ENCODE results near the gene RUBCNL. TPM values are rescaled to one million over a fixed set of nuclear protein-coding genes. Genes with fewer than 3 reads are reported as not detected.
A peak's percentile ranks its signal among the peaks of the same experiment; 100 is the strongest.

Gene RUBCNL
- polyA plus RNA-seq, 1 of the 3 experiments (the other 2 are of a cell fraction): 0.07 TPM

DNA sequence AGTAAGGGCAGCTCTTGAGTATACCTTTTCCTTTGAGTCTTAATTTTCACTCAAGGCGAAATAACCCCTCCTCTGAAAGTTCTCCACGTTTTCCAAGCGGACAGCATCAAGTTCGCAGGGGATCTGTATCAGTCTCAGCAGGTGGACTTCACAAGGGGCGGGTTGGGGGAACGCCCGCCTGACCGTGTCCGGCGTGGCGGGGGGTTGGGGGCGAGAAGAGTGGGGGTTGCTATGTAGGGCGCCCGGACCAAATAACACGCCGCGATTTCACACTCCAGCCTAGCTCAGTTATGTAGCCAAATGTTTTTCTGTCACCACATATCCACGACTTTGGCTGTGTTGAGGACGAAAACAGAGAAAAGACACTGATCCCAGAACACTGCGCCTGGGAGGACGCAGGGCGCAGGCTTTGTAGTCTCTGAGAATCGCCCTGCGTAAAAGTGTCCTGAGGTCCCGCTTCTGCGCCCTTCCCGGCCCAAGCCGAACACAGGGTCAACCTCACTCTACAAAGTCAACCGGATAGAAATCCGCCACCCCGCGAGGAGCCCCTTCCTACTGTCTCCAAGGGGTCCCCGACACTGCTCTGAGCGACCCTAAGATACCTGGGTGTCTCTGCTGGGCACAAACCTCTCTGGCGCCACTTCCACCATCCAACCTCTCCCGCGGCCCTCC lies 524 bp downstream of the RUBCNL start:
- H3K9me2 ChIP-seq: no peaks in the 10 kb centered on the region
- peak overlapping the region; percentile 43 to 60 for H3K4me3 ChIP-seq (ENCODE audit: low read depth in 2 of 2, low read length in 1 of 2)
- CTCF ChIA-PET: no interaction called here
- no peaks in the 10 kb centered on the region for H3F3A ChIP-seq (replicated peaks; ENCODE audit: insufficient read depth)
- H3K9me3 ChIP-seq: no peaks in the 10 kb centered on the region
- no peak overlapping the region for H3K27ac ChIP-seq (ENCODE audit: low read depth in 2 of 2, low read length in 1 of 2)
- DNase-seq: peak; percentile 33
- no peaks in the 10 kb centered on the region for H3K79me2 ChIP-seq (ENCODE audit: insufficient read depth)
- H2AFZ ChIP-seq (ENCODE audit: low read depth): peak overlapping the region; percentile 75; the same call in 1 of the 2 replicates
- H3K36me3 ChIP-seq (replicated peaks in 1 of 2; ENCODE audit: control insufficient read depth in 1 of 2, insufficient read depth in 2 of 2, low read length in 1 of 2): no peaks in the 10 kb centered on the region
- no peaks in the 10 kb centered on the region for H4K20me1 ChIP-seq (ENCODE audit: insufficient read depth)
- peaks cover 12% of the 10 kb centered on the region; the same call in 1 of the 2 replicates for H3K27me3 ChIP-seq (ENCODE audit: insufficient read depth)
- H3K9ac ChIP-seq: no peak overlapping the region
- H3K4me2 ChIP-seq: peak overlapping the region; percentile 80
- peaks cover 5 to 8% of the 10 kb centered on the region in 2 experiments; a peak in 2 of 4 replicates for H3K4me1 ChIP-seq (ENCODE audit: control insufficient read depth in 1 of 2, insufficient read depth in 2 of 2, low read depth in 1 of 2, low read length in 1 of 2)
- POLR2A ChIA-PET: no interaction called here
- WGBS (ENCODE audit: low lambda C conversion rate): 15% methylated on average over 28 of the region's 37 CpGs
- no peak for TF ChIP-seq RXRA (IDR thresholded peaks at IDR 0.05; ENCODE audit: borderline replicate concordance, low read depth)

DNA sequence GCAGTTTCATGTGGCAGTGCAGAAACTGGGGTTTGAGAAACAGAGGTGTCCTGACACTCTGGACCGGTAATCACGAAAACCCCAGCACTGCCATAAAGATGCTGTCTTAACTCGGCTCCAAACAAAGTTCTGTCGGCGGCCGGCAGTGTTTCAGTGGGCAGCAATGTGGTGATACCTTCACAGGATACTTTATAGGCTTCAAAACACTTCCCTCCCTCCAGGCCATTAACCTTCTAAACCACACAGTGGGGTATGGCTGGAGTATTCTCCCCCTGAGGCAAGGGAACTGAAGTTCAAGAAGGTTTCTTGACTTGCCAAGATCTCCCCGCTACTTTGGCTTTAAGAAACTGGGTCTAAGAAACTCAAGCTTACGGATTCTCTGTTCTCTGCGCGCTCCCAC lies 1.1 kb downstream of the RUBCNL start:
- H3K79me2 ChIP-seq (ENCODE audit: insufficient read depth): no peaks in the 10 kb centered on the region
- no peaks in the 10 kb centered on the region for H3K9me3 ChIP-seq
- 90% methylated on average over 10 of the region's 10 CpGs for WGBS (ENCODE audit: low lambda C conversion rate)
- no peaks in the 10 kb centered on the region for H3F3A ChIP-seq (replicated peaks; ENCODE audit: insufficient read depth)
- no peak overlapping the region for H2AFZ ChIP-seq (ENCODE audit: low read depth)
- H3K9ac ChIP-seq: no peak overlapping the region
- DNase-seq: no peak
- peaks cover 5 to 8% of the 10 kb centered on the region in 2 experiments; a peak in 2 of 4 replicates for H3K4me1 ChIP-seq (ENCODE audit: control insufficient read depth in 1 of 2, insufficient read depth in 2 of 2, low read depth in 1 of 2, low read length in 1 of 2)
- ChIA-PET CTCF (no interaction called here), POLR2A (no interaction called here)
- H3K36me3 ChIP-seq (replicated peaks in 1 of 2; ENCODE audit: control insufficient read depth in 1 of 2, insufficient read depth in 2 of 2, low read length in 1 of 2): no peaks in the 10 kb centered on the region
- H3K4me2 ChIP-seq: no peak overlapping the region
- no peak overlapping the region for H3K4me3 ChIP-seq (ENCODE audit: low read depth in 2 of 2, low read length in 1 of 2)
- no peak overlapping the region for H3K27ac ChIP-seq (ENCODE audit: low read depth in 2 of 2, low read length in 1 of 2)
- H3K9me2 ChIP-seq: no peaks in the 10 kb centered on the region
- peaks cover 12% of the 10 kb centered on the region; the same call in 1 of the 2 replicates for H3K27me3 ChIP-seq (ENCODE audit: insufficient read depth)
- TF ChIP-seq CHD2 (IDR thresholded peaks at IDR 0.05; ENCODE audit: low read length, partially characterized antibody): no peak
- TF ChIP-seq, protein P1, sequence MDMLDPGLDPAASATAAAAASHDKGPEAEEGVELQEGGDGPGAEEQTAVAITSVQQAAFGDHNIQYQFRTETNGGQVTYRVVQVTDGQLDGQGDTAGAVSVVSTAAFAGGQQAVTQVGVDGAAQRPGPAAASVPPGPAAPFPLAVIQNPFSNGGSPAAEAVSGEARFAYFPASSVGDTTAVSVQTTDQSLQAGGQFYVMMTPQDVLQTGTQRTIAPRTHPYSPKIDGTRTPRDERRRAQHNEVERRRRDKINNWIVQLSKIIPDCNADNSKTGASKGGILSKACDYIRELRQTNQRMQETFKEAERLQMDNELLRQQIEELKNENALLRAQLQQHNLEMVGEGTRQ (IDR thresholded peaks at IDR 0.05; ENCODE audit: borderline replicate concordance, low read depth, low read length): no peak
- no peak for TF ChIP-seq SIN3A (IDR thresholded peaks at IDR 0.05; ENCODE audit: borderline replicate concordance, low read depth, low read length)
- TF ChIP-seq RXRA (IDR thresholded peaks at IDR 0.05; ENCODE audit: borderline replicate concordance, low read depth): no peak
- H4K20me1 ChIP-seq (ENCODE audit: insufficient read depth): no peaks in the 10 kb centered on the region

GRCh38 chr13:46383383-46383782 lies 3.7 kb downstream of the RUBCNL start:
- Histone ChIP-seq H3K36me3 (replicated peaks in 1 of 2; ENCODE audit: control insufficient read depth in 1 of 2, insufficient read depth in 2 of 2, low read length in 1 of 2) (no peaks in the 10 kb centered on the region), H3K79me2 (ENCODE audit: insufficient read depth) (no peaks in the 10 kb centered on the region), H3K27me3 (ENCODE audit: insufficient read depth) (peaks cover 12% of the 10 kb centered on the region; the same call in 1 of the 2 replicates), H3K4me1 (ENCODE audit: control insufficient read depth in 1 of 2, insufficient read depth in 2 of 2, low read depth in 1 of 2, low read length in 1 of 2) (peaks cover 0 to 8% of the 10 kb centered on the region in 2 experiments; a peak in 1 of 4 replicates), H3K9me3 (no peaks in the 10 kb centered on the region), H3K4me3 (ENCODE audit: low read depth in 2 of 2, low read length in 1 of 2) (no peak overlapping the region), H3K27ac (ENCODE audit: low read depth in 2 of 2, low read length in 1 of 2) (no peak overlapping the region), H3F3A (replicated peaks; ENCODE audit: insufficient read depth) (no peaks in the 10 kb centered on the region), H4K20me1 (ENCODE audit: insufficient read depth) (no peaks in the 10 kb centered on the region), H3K9ac (no peak overlapping the region), H3K4me2 (no peak overlapping the region), H2AFZ (ENCODE audit: low read depth) (no peak overlapping the region), H3K9me2 (no peaks in the 10 kb centered on the region)
- ChIA-PET CTCF (no interaction called here), POLR2A (no interaction called here)
- no peak for TF ChIP-seq RXRA (IDR thresholded peaks at IDR 0.05; ENCODE audit: borderline replicate concordance, low read depth)
- TF ChIP-seq, protein P2, sequence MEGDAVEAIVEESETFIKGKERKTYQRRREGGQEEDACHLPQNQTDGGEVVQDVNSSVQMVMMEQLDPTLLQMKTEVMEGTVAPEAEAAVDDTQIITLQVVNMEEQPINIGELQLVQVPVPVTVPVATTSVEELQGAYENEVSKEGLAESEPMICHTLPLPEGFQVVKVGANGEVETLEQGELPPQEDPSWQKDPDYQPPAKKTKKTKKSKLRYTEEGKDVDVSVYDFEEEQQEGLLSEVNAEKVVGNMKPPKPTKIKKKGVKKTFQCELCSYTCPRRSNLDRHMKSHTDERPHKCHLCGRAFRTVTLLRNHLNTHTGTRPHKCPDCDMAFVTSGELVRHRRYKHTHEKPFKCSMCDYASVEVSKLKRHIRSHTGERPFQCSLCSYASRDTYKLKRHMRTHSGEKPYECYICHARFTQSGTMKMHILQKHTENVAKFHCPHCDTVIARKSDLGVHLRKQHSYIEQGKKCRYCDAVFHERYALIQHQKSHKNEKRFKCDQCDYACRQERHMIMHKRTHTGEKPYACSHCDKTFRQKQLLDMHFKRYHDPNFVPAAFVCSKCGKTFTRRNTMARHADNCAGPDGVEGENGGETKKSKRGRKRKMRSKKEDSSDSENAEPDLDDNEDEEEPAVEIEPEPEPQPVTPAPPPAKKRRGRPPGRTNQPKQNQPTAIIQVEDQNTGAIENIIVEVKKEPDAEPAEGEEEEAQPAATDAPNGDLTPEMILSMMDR (IDR thresholded peaks at IDR 0.05): no peak
- TF ChIP-seq TAF1 (IDR thresholded peaks at IDR 0.05; ENCODE audit: borderline replicate concordance, low read depth, low read length): no peak
- no peak for TF ChIP-seq FOXJ3 (CRISPR knock-in tag; IDR thresholded peaks at IDR 0.05)
- TF ChIP-seq CHD2 (IDR thresholded peaks at IDR 0.05; ENCODE audit: low read length, partially characterized antibody): no peak
- no peak for TF ChIP-seq POLR2AphosphoS5 (IDR thresholded peaks at IDR 0.05; ENCODE audit: low read depth, low read length)
- no peak for TF ChIP-seq EZH2phosphoT487 (IDR thresholded peaks at IDR 0.05; ENCODE audit: borderline replicate concordance, low read depth)
- no peak for TF ChIP-seq MXI1 (IDR thresholded peaks at IDR 0.05; ENCODE audit: low read depth, low read length)
- TF ChIP-seq YY1 (IDR thresholded peaks at IDR 0.05; ENCODE audit: low read depth): no peak
- no peak for TF ChIP-seq IRF3 (IDR thresholded peaks at IDR 0.05; ENCODE audit: low read depth, low read length)
- no peak for DNase-seq
